Activated CD4-positive, alpha-beta T cell treated with anti-CD3 and anti-CD28 coated beads, Interleukin-2, Interleukin-4, amounts not matched to agents 100 ng/mL and 50 ng/mL, durations not matched to agents 16 hours and 8 hours (primary cell): ENCODE measurements around the gene RBM3.

Experiments used
- DNase-seq: peaks from one replicate; pipeline ENCODE4 v3.0.0-alpha.2; 2020; ENCODE audit warnings: low spot score

The RBM3 gene

DNA sequence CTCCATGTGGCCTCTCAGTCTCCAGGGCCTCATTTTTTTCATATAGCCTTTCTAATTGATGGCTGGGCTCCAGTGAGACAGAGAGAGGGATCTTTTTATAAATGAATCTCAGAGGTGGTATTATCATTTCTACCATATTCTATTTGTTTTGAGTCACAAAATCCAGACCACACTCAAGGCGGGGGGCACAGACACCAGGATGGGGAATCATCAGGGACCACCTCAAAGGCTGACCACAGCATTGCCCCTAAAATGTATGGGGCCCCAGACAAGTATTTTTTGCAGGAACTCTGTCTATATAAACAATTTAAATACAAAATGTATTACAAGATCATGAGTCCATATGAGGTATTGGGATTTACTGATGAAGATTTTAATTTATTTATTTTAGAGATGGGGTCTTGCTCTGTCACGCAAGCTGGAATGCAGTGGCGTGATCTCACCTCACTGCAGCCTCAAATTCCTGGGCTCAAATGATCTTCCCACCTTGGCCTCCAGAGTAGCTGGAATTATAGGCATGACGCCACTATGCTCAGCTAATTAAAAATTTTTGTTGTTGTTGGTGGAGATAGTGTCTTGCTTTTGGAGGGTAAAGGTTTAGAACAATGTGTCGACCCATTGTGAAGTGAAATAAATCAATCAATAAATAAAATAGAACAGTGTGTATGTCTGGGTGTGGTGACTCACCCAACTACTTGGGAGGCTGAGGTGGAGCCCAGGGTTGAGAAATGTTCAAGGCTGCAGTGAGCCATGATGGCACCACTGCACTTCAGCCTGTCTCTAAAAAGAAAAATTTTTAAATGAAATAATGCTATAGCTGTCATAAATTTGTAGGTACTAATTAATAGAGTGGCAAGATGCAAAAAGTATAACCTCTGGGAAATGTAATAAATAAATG, 52.4 kb downstream of the RBM3 start:
- DNase-seq = no peak
